Natural killer cell (primary cell): ENCODE results near the gene GFRA1. TPM values are rescaled to one million over a fixed set of nuclear protein-coding genes. Genes with fewer than 3 reads are reported as not detected.

Experiments used
- ATAC-seq, 3 donors: fragments of 150-1000 bp in 2 of 3; fragments of 200-7000 bp in 1 of 3; cut with Tn5 transposase; 1 replicate in 1 of 3; 2 replicates in 2 of 3; pipeline ENCODE4 v1.10.0; 2021; ENCODE audit warnings: mild to moderate bottlenecking in 2 of 3, moderate library complexity in 2 of 3
- DNase-seq, 2 donors: peaks; one replicate each; pipeline versions ENCODE4 v3.0.0 to v3.0.0-alpha.2; 2013 to 2021; ENCODE audit warnings: mixed read lengths in 1 of 2
- H3K27ac ChIP-seq: one replicate; pipeline ENCODE4 v1.5.1; 2013; ENCODE audit warnings: mild to moderate bottlenecking, low read length
- H3K27me3 ChIP-seq: one replicate; pipeline ENCODE4 v1.6.1; 2013; ENCODE audit warnings: low read length; ENCODE audit not compliant: control insufficient read depth, insufficient read depth
- H3K36me3 ChIP-seq: one replicate; pipeline ENCODE4 v1.6.1; 2013; ENCODE audit warnings: low read length; ENCODE audit not compliant: control insufficient read depth, insufficient read depth
- H3K4me1 ChIP-seq: one replicate; pipeline ENCODE4 v1.6.1; 2013; ENCODE audit warnings: low read length; ENCODE audit not compliant: control insufficient read depth, insufficient read depth
- H3K4me3 ChIP-seq: one replicate; pipeline ENCODE4 v1.5.1; 2013; ENCODE audit warnings: low read length
- H3K9me3 ChIP-seq: one replicate; pipeline ENCODE4 v1.6.1; 2013; ENCODE audit warnings: low read length; ENCODE audit not compliant: control insufficient read depth, insufficient read depth
- H3K27ac Mint-ChIP-seq, 2 donors: one replicate each; pipeline ENCODE4 v1.8.0; 2022; ENCODE audit warnings: mild to moderate bottlenecking in 2 of 2, mixed read lengths in 2 of 2, moderate library complexity in 1 of 2
- H3K27me3 Mint-ChIP-seq, 2 donors: one replicate each; pipeline ENCODE4 v1.8.0; 2022; ENCODE audit warnings: low read depth in 2 of 2, mixed read lengths in 2 of 2
- H3K36me3 Mint-ChIP-seq: one replicate; pipeline ENCODE4 v1.8.0; 2022; ENCODE audit warnings: mixed read lengths
- H3K4me1 Mint-ChIP-seq, 2 donors: one replicate each; pipeline ENCODE4 v1.8.0; 2022; ENCODE audit warnings: mixed read lengths in 2 of 2
- H3K4me3 Mint-ChIP-seq: one replicate; pipeline ENCODE4 v1.8.0; 2022; ENCODE audit warnings: mild to moderate bottlenecking, moderate library complexity, mixed read lengths
- H3K9me3 Mint-ChIP-seq, 2 donors: one replicate each; pipeline ENCODE4 v1.8.0; 2022; ENCODE audit warnings: mixed read lengths in 2 of 2
- WGBS: methylation state at CpG from one replicate; pipeline ENCODE4 v1.1.7; 2013; ENCODE audit warnings: missing lambda C conversion rate; ENCODE audit not compliant: insufficient coverage; 5-methylcytosine and 5-hydroxymethylcytosine counted together
- intact Hi-C: fragments of 100-400 bp; cut with micrococcal nuclease; formaldehyde crosslinking; loops from one replicate; pipeline ENCODE4 v1.14.2; 2022
- total RNA-seq, 4 donors: library from RNA; stranded (reverse); fragments of 120-200 nt in 1 of 4; gene quantifications; one replicate each; pipeline versions ENCODE4 v1.2.3 to v1.2.4, GENCODE V29; 2013 to 2022
- TF ChIP-seq, protein P1 (sequence below): fragments of 200-600 bp; IDR thresholded peaks from one replicate; pipeline ENCODE4 v1.8.0; 2022; ENCODE audit warnings: antibody characterized with exemption

Gene GFRA1
- total RNA-seq, 3 donors from 2014 or later (not counting 1 experiment from before 2014, with no cell fraction given) = not detected

DNA sequence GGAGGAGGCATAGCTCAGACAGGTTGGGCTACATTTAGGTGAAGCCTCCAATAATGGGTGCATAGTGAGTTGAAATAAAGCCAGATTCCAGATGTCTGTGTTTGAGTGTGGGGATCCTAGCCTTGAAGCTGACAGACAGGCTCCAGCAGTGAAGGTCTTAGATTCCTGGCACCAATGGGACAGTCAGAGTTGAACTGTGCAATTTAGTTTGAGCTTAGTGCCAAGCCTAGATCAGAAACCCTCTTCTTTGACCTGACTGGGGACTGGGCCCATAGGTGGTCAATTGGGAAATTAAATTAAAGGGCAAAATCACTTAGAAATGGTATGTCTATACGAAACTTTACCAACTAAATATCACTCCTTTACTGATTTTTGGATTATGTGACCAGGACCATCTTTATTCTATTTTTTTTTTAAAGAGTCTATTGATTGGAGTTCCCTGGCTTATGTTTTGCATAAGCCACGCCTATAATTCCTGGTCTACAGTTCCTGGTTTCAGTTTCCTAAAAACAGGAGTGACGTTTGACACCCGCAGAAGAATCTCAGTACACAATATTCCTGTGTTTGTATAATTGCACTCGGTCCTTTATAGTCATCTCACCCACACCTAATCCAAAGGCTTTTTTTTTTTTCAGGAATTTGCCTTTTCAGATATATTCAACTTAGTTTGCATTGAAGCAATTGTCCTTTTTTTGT, 201.4 kb downstream of the GFRA1 start:
- no peaks in the 10 kb centered on the region for H3K36me3 ChIP-seq
- no peaks in the 10 kb centered on the region for H3K4me1 Mint-ChIP-seq
- H3K27me3 Mint-ChIP-seq = no peaks in the 10 kb centered on the region
- ATAC-seq (no peak), DNase-seq (no peak)
- TF ChIP-seq, protein P1, sequence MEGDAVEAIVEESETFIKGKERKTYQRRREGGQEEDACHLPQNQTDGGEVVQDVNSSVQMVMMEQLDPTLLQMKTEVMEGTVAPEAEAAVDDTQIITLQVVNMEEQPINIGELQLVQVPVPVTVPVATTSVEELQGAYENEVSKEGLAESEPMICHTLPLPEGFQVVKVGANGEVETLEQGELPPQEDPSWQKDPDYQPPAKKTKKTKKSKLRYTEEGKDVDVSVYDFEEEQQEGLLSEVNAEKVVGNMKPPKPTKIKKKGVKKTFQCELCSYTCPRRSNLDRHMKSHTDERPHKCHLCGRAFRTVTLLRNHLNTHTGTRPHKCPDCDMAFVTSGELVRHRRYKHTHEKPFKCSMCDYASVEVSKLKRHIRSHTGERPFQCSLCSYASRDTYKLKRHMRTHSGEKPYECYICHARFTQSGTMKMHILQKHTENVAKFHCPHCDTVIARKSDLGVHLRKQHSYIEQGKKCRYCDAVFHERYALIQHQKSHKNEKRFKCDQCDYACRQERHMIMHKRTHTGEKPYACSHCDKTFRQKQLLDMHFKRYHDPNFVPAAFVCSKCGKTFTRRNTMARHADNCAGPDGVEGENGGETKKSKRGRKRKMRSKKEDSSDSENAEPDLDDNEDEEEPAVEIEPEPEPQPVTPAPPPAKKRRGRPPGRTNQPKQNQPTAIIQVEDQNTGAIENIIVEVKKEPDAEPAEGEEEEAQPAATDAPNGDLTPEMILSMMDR = no peak
- no peaks in the 10 kb centered on the region for H3K9me3 ChIP-seq
- H3K27ac ChIP-seq = no peak overlapping the region
- H3K4me3 ChIP-seq = no peak overlapping the region
- no peak overlapping the region for H3K27ac Mint-ChIP-seq
- H3K27me3 ChIP-seq = no peaks in the 10 kb centered on the region
- 88% methylated on average over 4 of the region's 5 CpGs for WGBS
- no peaks in the 10 kb centered on the region for H3K4me1 ChIP-seq
- H3K4me3 Mint-ChIP-seq = no peak overlapping the region
- intact Hi-C loops = no loop called here
- H3K9me3 Mint-ChIP-seq = no peaks in the 10 kb centered on the region
- no peaks in the 10 kb centered on the region for H3K36me3 Mint-ChIP-seq

DNA sequence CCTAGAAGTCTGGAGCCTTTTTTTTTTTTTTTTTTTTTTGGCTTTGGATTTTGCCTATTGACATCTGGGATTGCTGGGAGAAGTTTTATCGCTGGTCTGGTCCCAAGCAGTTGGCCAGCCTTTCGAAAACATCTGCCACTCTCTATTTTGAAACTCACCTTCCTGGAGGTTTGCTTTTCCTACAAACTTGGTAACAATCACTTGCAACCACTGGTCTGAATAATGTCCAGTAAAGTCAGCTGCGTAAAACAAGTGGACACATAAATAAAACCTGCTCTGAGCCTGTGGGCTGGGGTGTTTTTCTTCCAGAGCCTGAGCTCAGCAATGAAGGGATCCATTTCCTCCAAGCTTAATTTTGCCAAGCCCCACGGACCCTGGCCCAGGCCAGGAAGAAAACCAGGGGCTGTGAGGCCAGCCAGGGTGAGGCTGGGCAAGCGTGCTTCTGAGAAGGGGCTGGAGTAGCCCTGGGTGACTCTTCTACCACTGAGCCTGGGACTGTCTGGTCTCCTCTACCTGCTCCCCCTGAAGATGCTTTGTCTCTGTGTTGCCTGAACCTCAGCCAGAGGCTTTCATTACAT, 202.2 kb downstream of the GFRA1 start:
- no peaks in the 10 kb centered on the region for H3K27me3 Mint-ChIP-seq
- no peak overlapping the region for H3K4me3 ChIP-seq
- no peaks in the 10 kb centered on the region for H3K4me1 ChIP-seq
- H3K27ac ChIP-seq = no peak overlapping the region
- H3K36me3 Mint-ChIP-seq = no peaks in the 10 kb centered on the region
- no peaks in the 10 kb centered on the region for H3K27me3 ChIP-seq
- no peak overlapping the region for H3K4me3 Mint-ChIP-seq
- H3K36me3 ChIP-seq = no peaks in the 10 kb centered on the region
- TF ChIP-seq, protein P1 = no peak
- H3K27ac Mint-ChIP-seq = no peak overlapping the region
- DNase-seq (no peak), ATAC-seq (no peak)
- WGBS = 89% methylated on average over 5 of the region's 5 CpGs
- H3K9me3 ChIP-seq = no peaks in the 10 kb centered on the region
- H3K4me1 Mint-ChIP-seq = no peaks in the 10 kb centered on the region
- H3K9me3 Mint-ChIP-seq = no peaks in the 10 kb centered on the region
- intact Hi-C loops = no loop called here

DNA sequence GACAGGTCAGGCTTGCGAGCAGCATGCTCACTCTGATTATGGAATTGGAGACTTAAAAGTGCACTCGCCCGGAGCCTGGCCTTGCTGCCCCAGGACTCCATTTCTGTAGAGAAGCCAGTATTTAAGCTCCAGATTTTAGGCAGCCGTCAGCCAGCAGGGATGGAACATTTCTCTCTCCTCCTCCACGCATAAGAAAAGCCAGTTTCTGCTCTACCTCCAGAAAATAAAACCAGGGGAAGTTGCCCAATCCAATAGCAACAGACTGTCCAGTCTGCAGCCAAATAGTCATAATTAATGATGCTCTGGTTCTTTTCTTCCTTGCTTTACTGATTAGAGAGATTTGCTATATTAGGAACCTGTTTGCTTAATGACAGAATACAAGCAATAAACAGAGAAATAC, 203.2 kb downstream of the GFRA1 start:
- Mint-ChIP-seq H3K27me3 (no peaks in the 10 kb centered on the region), H3K27ac (no peak overlapping the region), H3K4me1 (no peaks in the 10 kb centered on the region), H3K36me3 (no peaks in the 10 kb centered on the region), H3K4me3 (no peak overlapping the region), H3K9me3 (no peaks in the 10 kb centered on the region)
- Histone ChIP-seq H3K9me3 (no peaks in the 10 kb centered on the region), H3K36me3 (no peaks in the 10 kb centered on the region), H3K27ac (no peak overlapping the region), H3K4me1 (no peaks in the 10 kb centered on the region), H3K27me3 (no peaks in the 10 kb centered on the region), H3K4me3 (no peak overlapping the region)
- DNase-seq (no peak), ATAC-seq (no peak)
- 86% methylated on average over 5 of the region's 5 CpGs for WGBS
- intact Hi-C loops = no loop called here
- TF ChIP-seq, protein P1 = no peak

DNA sequence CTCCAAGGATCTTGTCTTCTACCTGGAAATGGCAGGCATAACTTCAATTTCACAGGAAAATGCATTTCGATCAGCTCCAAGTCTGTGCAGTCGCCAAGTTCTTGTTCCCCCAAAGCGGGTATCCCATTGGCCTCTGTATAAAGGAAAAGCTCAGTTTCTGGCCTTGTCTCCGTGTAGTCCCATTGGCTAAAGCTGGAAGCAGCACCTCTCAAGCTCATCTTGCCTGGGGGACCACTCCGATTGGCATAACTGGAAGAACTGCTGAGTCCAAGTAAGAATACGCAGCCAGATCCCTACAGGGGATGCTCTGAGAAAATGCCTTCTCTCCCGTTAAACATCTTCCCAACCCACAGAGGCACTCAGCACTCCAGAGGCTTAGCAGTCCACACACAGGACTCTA, 205.2 kb downstream of the GFRA1 start:
- Mint-ChIP-seq H3K4me1 (no peaks in the 10 kb centered on the region), H3K36me3 (no peaks in the 10 kb centered on the region), H3K4me3 (no peak overlapping the region), H3K9me3 (no peaks in the 10 kb centered on the region), H3K27me3 (no peaks in the 10 kb centered on the region), H3K27ac (no peak overlapping the region)
- WGBS = 88% methylated on average over 7 of the region's 7 CpGs
- intact Hi-C loops = no loop called here
- Histone ChIP-seq H3K4me3 (no peak overlapping the region), H3K4me1 (no peaks in the 10 kb centered on the region), H3K36me3 (no peaks in the 10 kb centered on the region), H3K27ac (no peak overlapping the region), H3K9me3 (no peaks in the 10 kb centered on the region), H3K27me3 (no peaks in the 10 kb centered on the region)
- ATAC-seq (no peak), DNase-seq (no peak)
- TF ChIP-seq, protein P1 = no peak
